Progenitor cell of endocrine pancreas (in vitro differentiated cells): ENCODE measurements around the gene TMC1. TPM values are rescaled to one million over a fixed set of nuclear protein-coding genes. Genes with fewer than 3 reads are reported as not detected.
"Not testable (repeated sequence)": the region's sequence is repeated elsewhere in the genome, so short reads cannot be mapped to it uniquely, and the experiment has no call there.

Experiments used
- DNase-seq: peaks from one replicate; pipeline ENCODE4 v3.0.0; 2021; ENCODE audit warnings: low spot score; ENCODE audit not compliant: unreplicated experiment
- H3K27ac Mint-ChIP-seq: 2 replicates; pipeline ENCODE4 v1.8.0; 2021; ENCODE audit warnings: mild to moderate bottlenecking, moderate library complexity, mixed read lengths
- H3K27me3 Mint-ChIP-seq: 2 replicates; pipeline ENCODE4 v1.8.0; 2021; ENCODE audit warnings: mixed read lengths
- H3K36me3 Mint-ChIP-seq: 2 replicates; pipeline ENCODE4 v1.8.0; 2022; ENCODE audit warnings: mixed read lengths; ENCODE audit not compliant: insufficient read depth
- H3K4me1 Mint-ChIP-seq: 2 replicates; pipeline ENCODE4 v1.8.0; 2021; ENCODE audit warnings: low read depth, mixed read lengths
- H3K4me3 Mint-ChIP-seq: 2 replicates; pipeline ENCODE4 v1.8.0; 2021; ENCODE audit warnings: low read depth, mild to moderate bottlenecking, moderate library complexity, mixed read lengths
- H3K9me3 Mint-ChIP-seq: 2 replicates; pipeline ENCODE4 v1.8.0; 2021; ENCODE audit warnings: low read depth, mixed read lengths
- CTCF ChIP-seq: fragments of 200-600 bp; sonication (generic); IDR thresholded peaks from one replicate; pipeline ENCODE4 v1.5.0; 2021; ENCODE audit warnings: antibody characterized with exemption, mild to moderate bottlenecking; ENCODE audit not compliant: unreplicated experiment
- long read RNA-seq: library from polyadenylated mRNA; unstranded; transcript quantifications from one replicate; pipeline ENCODE4 v2.0.0, GENCODE V29; 2020
- total RNA-seq: library from RNA; stranded (reverse); gene quantifications from 2 replicates; pipeline ENCODE4 v1.2.1, GENCODE V29; 2021

Gene TMC1
- not detected in 2 replicates for total RNA-seq
- long read RNA-seq: 0 reads

DNA sequence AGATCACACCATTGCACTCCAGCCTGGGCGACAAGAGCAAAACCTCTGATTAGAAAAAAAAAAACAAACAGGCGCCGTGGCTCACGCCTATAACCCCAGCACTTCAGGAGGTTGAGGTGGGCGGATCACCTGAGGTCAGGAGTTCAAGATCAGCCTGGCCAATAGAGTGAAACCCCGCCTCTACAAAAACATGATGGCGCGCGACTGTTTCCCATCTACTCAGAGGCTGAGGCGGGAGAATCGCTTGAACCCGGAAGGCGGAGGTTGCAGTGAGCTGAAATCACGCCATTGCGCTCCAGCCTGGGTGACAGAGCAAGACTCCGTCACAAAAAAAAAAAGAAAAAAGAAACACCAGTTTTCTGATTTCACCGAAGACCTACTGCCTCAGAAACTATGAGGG, at the start of gene TMC1:
Gene TMC1 (plus strand): TSS at position 193 of the 400 bp plus-strand sequence. CDS start 127,041 bp downstream, outside the sequence.
- not testable (repeated sequence) for H3K4me1 Mint-ChIP-seq, H3K9me3 Mint-ChIP-seq, H3K27ac Mint-ChIP-seq, DNase-seq, H3K4me3 Mint-ChIP-seq, H3K27me3 Mint-ChIP-seq, H3K36me3 Mint-ChIP-seq

DNA sequence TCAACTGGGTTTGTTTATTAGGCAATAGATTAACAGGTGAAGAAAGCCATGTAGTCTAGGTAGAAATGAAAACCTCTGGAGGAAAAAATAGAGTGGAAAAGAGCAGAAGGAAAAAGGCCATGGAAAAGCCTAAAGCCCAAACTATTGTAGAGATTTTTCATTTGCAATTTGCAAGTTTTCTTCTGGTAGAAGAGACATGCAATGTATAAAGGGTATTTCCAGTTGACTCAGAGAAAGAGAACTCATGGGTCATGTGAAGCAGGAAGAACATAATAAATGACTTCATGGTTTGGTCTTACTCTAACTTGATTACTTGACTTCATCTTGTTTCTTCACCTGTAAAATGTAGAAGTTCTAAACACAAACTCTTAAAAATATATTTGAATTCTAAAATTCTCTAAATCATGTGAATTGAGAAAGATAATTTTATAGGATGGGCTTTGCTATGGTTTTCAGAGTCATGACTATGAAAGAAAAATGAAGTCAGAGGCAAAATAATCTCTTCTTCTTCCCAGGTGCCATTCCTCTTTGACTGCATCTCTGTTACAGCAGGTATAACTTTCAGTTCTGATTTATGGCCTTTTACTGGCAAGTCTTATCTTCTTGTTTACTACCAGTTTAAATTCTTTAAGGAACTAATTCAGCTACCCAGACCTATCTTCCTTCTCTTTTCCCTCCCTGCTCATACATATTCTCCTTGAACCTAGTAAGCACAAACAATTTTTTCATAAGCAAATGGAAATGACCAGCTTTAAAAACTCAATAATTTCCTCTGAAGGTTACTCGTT, 47.7 kb upstream of the TMC1 start:
- Mint-ChIP-seq H3K27ac (no peak overlapping the region), H3K27me3 (no peaks in the 10 kb centered on the region), H3K4me3 (no peak overlapping the region), H3K36me3 (no peaks in the 10 kb centered on the region), H3K4me1 (peaks cover 18% of the 10 kb centered on the region), H3K9me3 (no peaks in the 10 kb centered on the region)
- no peak for TF ChIP-seq CTCF
- no peak for DNase-seq

DNA sequence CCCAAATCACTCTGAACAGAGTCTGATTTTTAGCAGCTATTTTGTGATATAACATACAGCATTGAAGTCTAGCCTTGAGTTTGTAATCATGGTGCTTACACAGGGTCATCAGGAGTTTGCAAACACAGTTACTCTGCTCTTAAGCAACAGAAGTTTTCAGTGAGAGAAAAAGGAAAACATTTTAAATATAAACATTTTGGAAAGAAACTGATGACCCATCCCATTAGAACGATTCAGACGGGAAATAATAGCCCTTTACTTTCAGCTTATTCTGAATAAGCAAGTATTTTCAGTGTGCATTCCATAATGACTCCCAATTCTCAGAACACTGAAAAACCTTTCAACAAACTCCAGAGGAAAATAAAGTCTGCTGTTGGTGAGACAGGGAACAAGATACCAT, 46.7 kb upstream of the TMC1 start:
- H3K36me3 Mint-ChIP-seq: no peaks in the 10 kb centered on the region
- H3K27me3 Mint-ChIP-seq: no peaks in the 10 kb centered on the region
- no peaks in the 10 kb centered on the region for H3K9me3 Mint-ChIP-seq
- H3K27ac Mint-ChIP-seq: no peak overlapping the region
- no peak for TF ChIP-seq CTCF
- H3K4me3 Mint-ChIP-seq: no peak overlapping the region
- H3K4me1 Mint-ChIP-seq: peaks cover 16% of the 10 kb centered on the region
- DNase-seq: no peak

GRCh38 chr9:72476100-72476499, 45.3 kb upstream of the TMC1 start:
- TF ChIP-seq CTCF: no peak
- Mint-ChIP-seq H3K4me3 (no peak overlapping the region), H3K4me1 (peaks cover 16% of the 10 kb centered on the region), H3K36me3 (no peaks in the 10 kb centered on the region), H3K9me3 (no peaks in the 10 kb centered on the region), H3K27me3 (no peaks in the 10 kb centered on the region), H3K27ac (no peak overlapping the region)
- DNase-seq: no peak

GRCh38 chr9:72476617-72477437, 44.6 kb upstream of the TMC1 start:
- H3K9me3 Mint-ChIP-seq: no peaks in the 10 kb centered on the region
- H3K4me1 Mint-ChIP-seq: peaks cover 16% of the 10 kb centered on the region
- no peak overlapping the region for H3K27ac Mint-ChIP-seq
- no peaks in the 10 kb centered on the region for H3K27me3 Mint-ChIP-seq
- H3K36me3 Mint-ChIP-seq: no peaks in the 10 kb centered on the region
- no peak for TF ChIP-seq CTCF
- DNase-seq: no peak
- H3K4me3 Mint-ChIP-seq: no peak overlapping the region
